Stimulated activated CD8-positive, alpha-beta memory T cell treated with anti-CD3 and anti-CD28 coated beads, Interleukin-12 subunit alpha, Interleukin-12 subunit beta, amount 100 ng/mL, for 24 hours (primary cell): ENCODE results near the gene METTL15.
"Not testable (repeated sequence)": the region's sequence is repeated elsewhere in the genome, so short reads cannot be mapped to it uniquely, and the experiment has no call there.

ENCODE experiments used
- DNase-seq: peaks from one replicate; pipeline ENCODE4 v3.0.0-alpha.2; 2020; ENCODE audit errors: extremely low read depth

The METTL15 gene

GRCh38 chr11:28110108-28110820 lies 2.1 kb downstream of the METTL15 start:
- DNase-seq, result no peak

- no peak for DNase-seq
These were observed 2.6 kb downstream of the METTL15 start for GRCh38 chr11:28110821-28111200.

GRCh38 chr11:28114116-28114515 lies 5.9 kb downstream of the METTL15 start:
- no peak for DNase-seq

GRCh38 chr11:28114731-28115130 lies 6.5 kb downstream of the METTL15 start:
- no peak for DNase-seq

DNA sequence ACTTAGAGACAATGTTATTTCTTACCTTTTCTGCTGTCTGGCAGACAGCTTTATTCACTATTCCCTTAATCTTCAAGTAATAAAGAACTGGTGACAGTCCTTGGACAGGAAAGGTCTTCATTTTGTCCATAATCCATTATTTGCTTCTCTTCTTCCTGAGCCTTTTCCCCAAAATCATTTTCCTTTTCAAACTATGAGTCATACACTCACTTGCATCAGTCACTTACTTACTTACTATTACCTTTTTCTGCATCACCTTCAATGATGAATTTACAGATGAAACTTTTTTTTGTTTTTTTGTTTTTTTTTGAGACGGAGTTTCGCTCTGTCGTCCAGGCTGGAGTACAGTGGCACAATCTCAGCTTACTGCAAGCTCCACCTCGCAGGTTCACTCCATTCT lies 9.5 kb downstream of the METTL15 start:
- no peak for DNase-seq

- no peak for DNase-seq
These were observed 15.0 kb downstream of the METTL15 start for GRCh38 chr11:28123151-28123581.

- DNase-seq, result no peak
These were observed 24.4 kb downstream of the METTL15 start for GRCh38 chr11:28132548-28132947.

GRCh38 chr11:28133146-28133545 lies 25.0 kb downstream of the METTL15 start:
- no peak for DNase-seq

DNA sequence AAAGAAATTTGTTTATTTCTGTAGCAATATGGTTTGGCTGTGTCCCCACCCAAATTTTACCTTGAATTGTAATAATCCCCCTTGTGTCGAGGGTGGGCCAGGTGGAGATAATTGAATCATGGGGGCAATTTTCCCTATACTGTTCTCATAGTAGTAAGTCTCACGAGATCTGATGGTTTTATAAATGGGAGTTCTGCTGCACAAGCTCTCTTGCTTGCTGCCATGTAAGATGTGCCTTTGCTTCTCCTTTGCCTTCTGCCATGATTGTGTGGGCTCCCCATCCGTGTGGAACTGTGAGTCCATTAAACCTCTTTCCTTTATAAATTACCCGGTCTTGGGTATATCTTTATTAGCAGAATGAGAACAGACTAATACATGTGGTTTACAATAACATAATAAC lies 28.0 kb downstream of the METTL15 start:
- not testable (repeated sequence) for DNase-seq

DNA sequence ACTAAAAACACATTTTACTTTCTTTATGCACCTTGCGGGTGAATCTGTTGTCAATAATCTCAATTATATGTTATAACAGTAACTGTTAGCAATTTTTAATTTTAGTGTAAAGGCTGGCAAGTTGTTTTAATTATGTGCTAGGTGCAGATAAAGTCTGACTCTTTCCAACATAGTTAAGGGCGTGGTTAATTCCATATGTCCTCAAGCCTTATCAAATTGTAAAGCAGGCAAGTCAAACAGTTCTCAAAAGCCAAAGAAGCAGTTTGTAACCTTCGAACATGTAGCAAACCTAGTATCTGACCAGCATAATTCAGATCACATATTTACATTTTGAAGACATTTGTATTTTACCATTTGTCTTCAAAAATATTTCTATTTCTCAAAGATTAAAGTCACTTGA lies 29.2 kb downstream of the METTL15 start:
- no peak for DNase-seq

DNA sequence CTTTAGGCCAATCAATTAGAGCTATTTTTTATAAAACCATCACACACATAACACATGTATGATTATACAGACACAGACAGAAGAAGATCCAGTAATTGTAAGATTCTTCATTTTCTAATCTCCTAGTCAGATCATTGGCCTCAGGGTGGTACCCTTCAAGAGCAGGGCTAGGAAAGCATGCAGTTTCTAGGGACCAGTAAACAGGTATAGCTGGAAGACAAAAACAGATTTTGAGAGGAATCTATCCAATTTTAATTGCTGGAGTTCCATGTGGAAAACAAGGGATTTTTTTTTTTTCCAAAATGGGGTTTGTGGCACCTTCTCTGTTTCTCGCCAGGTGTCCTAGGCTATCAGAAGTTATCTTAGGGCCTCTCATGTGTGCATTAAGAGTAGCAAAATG lies 29.6 kb downstream of the METTL15 start:
- DNase-seq, result no peak

- DNase-seq, result no peak
These were observed 31.7 kb downstream of the METTL15 start for GRCh38 chr11:28139841-28140415.

- DNase-seq, result no peak
These were observed 32.7 kb downstream of the METTL15 start for GRCh38 chr11:28140689-28141455.

GRCh38 chr11:28142724-28143123 lies 34.5 kb downstream of the METTL15 start:
- no peak for DNase-seq

GRCh38 chr11:28144808-28145207 lies 36.6 kb downstream of the METTL15 start:
- no peak for DNase-seq

DNA sequence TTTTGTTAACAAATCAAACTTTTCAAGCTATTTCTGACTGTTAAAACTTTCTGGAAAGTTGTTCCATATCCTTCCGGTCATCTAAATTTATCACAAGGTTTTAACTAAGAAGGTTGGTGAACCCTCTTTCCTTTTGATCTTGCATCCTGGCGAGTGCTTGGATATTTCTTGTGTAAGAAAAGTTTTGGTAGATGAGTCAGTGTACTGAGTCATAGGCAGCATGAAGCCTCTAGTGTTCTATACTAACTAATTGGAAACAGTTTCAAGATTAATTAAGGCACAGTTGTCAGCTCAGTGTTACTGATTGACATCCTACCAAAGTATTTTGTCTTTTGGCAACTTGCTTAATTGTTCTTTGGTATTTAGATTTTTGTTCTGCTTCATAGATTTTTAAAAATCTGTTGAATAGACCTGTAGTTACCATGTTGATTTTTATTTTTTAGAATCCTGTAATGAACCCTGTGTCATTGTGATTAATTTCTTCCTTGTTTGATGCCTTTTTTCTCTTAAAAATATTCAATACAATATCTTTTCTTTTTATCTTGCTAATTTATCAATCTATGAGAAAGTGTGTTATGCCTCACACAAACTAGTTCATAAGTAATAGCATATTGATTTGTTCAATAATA lies 38.0 kb downstream of the METTL15 start:
- no peak for DNase-seq

DNA sequence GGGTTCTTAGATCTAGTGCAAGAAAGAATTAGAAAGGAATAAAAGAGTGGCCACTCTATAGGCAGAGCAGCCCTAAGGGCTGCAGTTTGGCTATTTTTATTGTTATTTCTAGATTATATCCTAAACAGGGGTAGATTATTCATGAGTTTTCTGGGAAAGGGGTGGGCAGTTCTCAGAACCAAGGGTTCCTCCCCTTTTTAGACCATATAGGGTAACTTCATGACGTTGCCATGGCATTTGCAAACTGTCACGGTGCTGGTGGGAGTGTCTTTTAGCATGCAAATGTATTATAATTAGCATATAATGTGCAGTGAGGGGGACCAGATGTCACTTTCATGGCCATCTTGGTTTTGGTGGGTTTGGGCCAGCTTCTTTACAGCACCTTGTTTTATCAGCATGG lies 44.6 kb downstream of the METTL15 start:
- DNase-seq, result no peak

GRCh38 chr11:28153586-28153985 lies 45.4 kb downstream of the METTL15 start:
- DNase-seq, result no peak

GRCh38 chr11:28168718-28169117 lies 60.5 kb downstream of the METTL15 start:
- no peak for DNase-seq

GRCh38 chr11:28169816-28170215 lies 61.6 kb downstream of the METTL15 start:
- no peak for DNase-seq

- DNase-seq, result no peak
These were observed 62.6 kb downstream of the METTL15 start for GRCh38 chr11:28170759-28171158.

- no peak for DNase-seq
These were observed 68.2 kb downstream of the METTL15 start for GRCh38 chr11:28176351-28176750.

- no peak for DNase-seq
These were observed 87.3 kb downstream of the METTL15 start for GRCh38 chr11:28195449-28195848.
